AG09309 (cell line): ENCODE measurements around the gene ATF1.

Experiments used
- DNase-seq: peaks from one replicate; pipeline ENCODE4 v3.0.0-alpha.2; 2010; ENCODE audit warnings: low read depth
- H3K4me3 ChIP-seq: 2 replicates; pipeline ENCODE4 v1.5.1; 2011; ENCODE audit warnings: mild to moderate bottlenecking, low read depth, low read length, moderate library complexity; ENCODE audit not compliant: control insufficient read depth
- CTCF ChIP-seq: IDR thresholded peaks from 2 replicates; pipeline ENCODE4 v1.5.1; 2011; ENCODE audit warnings: mild to moderate bottlenecking, low read depth, low read length, inconsistent platforms; ENCODE audit not compliant: insufficient read depth, control insufficient read depth; ENCODE audit errors: missing control alignments

Gene ATF1

GRCh38 chr12:50734409-50735263 lies 29.3 kb upstream of the ATF1 start:
- peak; percentile 71 for TF ChIP-seq CTCF
- DNase-seq, result no peak
- H3K4me3 ChIP-seq, result no peak overlapping the region

GRCh38 chr12:50739611-50740010 lies 24.3 kb upstream of the ATF1 start:
- no peak overlapping the region for H3K4me3 ChIP-seq
- no peak for TF ChIP-seq CTCF
- DNase-seq, result no peak

- no peak for TF ChIP-seq CTCF
- no peak overlapping the region for H3K4me3 ChIP-seq
- no peak for DNase-seq
Observed at GRCh38 chr12:50740307-50740706, 23.6 kb upstream of the ATF1 start.

- TF ChIP-seq CTCF, result no peak
- no peak overlapping the region for H3K4me3 ChIP-seq
- no peak for DNase-seq
Observed at GRCh38 chr12:50742776-50743175, 21.1 kb upstream of the ATF1 start.

GRCh38 chr12:50745861-50746260 lies 18.0 kb upstream of the ATF1 start:
- TF ChIP-seq CTCF, result no peak
- DNase-seq, result no peak

GRCh38 chr12:50746431-50746830 lies 17.5 kb upstream of the ATF1 start:
- H3K4me3 ChIP-seq, result no peak overlapping the region
- no peak for TF ChIP-seq CTCF
- no peak for DNase-seq

More at GRCh38 chr12:50745861-50746260, 18.0 kb upstream of the ATF1 start:
- H3K4me3 ChIP-seq, result no peak overlapping the region

- H3K4me3 ChIP-seq, result no peak overlapping the region
- TF ChIP-seq CTCF, result no peak
- DNase-seq, result no peak
Observed at GRCh38 chr12:50747817-50748216, 16.1 kb upstream of the ATF1 start.
